Activated effector memory CD4-positive, alpha-beta T cell treated with anti-CD3 and anti-CD28 coated beads, Interleukin-2, amount 50 U/mL, for 16 hours (primary cell): ENCODE results near the gene RAB3B.
A peak's percentile ranks its signal among the peaks of the same experiment; 100 is the strongest.
"Not testable (repeated sequence)": the region's sequence is repeated elsewhere in the genome, so short reads cannot be mapped to it uniquely, and the experiment has no call there.

ENCODE experiments used
- DNase-seq: peaks from one replicate; pipeline ENCODE4 v3.0.0-alpha.2; 2020

The RAB3B gene, protein sequence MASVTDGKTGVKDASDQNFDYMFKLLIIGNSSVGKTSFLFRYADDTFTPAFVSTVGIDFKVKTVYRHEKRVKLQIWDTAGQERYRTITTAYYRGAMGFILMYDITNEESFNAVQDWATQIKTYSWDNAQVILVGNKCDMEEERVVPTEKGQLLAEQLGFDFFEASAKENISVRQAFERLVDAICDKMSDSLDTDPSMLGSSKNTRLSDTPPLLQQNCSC

GRCh38 chr1:51990478-51990965 lies at the start of gene RAB3B:
TSS of gene RAB3B (minus strand) at chr1:51990700. CDS start at chr1:51977117, 13,583 bp downstream.
- peak; percentile 92 for DNase-seq

DNA sequence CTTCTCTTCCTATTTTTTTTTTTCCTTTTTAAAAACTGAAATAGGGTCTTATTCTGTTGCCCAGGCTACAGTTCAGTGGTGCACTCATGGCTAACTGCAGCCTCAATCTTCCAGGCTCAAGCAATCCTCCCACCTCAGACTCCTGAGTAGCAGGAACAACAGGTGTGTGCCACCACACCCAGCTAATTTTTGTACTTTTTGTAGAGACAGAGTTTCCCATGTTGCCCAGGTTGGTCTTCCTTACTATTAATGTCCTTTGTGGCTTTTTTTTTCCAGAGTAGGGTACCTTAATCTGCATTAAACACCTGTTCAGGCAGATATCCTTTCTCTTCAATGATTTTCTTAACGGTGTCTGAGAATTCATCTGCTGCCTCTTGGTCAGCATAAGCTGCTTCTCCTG lies 47.4 kb upstream of the RAB3B start:
- no peak for DNase-seq

GRCh38 chr1:52037402-52037814 lies 46.9 kb upstream of the RAB3B start:
- no peak for DNase-seq

DNA sequence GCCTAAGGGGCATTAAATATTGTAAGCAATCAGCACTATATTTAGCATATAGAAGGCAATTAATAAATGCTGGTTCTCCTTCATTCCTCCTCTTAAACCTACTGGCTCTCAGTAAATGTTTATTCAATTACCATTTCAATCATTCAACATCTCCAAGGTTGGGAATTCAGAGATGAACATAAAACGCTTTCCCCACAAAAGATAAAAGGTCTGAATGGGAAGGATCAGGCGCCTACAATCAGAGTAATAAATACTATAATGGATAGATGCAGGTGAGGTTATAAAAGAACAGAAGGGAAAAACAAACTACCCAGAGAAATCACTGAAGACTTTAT lies 43.5 kb upstream of the RAB3B start:
- no peak for DNase-seq

- DNase-seq, result peak; percentile 94
These were observed 42.9 kb upstream of the RAB3B start, which contains the start of gene KTI12 for GRCh38 chr1:52033190-52034049. TSS of gene KTI12 (minus strand) at chr1:52033810. CDS start at chr1:52033761, 49 bp downstream.

GRCh38 chr1:52032785-52033131 lies 42.3 kb upstream of the RAB3B start:
- DNase-seq, result peak; percentile 64

- no peak for DNase-seq
These were observed 41.8 kb upstream of the RAB3B start for GRCh38 chr1:52032124-52032784.

DNA sequence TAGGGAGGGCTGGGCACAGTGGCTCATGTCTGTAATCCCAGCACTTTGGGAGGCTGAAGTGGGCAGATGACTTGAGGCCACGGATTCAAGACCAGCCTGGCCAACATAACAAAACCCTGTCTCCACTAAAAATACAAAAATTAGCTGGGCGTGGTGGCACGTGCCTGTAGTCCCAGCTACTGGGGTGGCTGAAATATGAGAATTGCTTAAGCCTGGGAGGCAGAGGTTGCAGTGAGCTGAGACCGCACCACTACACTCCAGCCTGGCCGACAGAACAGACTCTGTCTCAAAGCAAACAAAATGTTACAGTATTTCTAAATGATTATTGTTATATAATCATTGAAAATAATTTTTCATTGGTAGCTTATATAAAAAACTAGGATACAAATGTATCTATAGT lies 38.3 kb upstream of the RAB3B start:
- not testable (repeated sequence) for DNase-seq

DNA sequence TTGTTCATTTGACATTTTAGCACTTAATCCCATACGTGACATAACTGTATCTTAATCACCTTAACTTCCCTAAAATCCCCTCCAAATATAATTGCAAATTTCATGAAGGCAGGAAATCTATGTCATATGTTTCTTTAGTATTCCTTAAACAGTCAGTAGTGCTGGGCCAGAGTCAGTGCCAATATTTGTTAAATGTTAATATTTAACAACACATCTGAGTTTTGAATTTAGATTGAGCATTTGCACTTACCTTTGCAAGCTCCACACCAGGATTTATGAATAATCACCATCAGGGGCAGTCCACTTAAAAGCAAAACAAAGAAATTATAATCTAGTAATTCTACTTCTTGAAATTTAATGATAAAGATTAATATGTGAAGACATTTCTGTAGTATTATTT lies 37.8 kb upstream of the RAB3B start:
- no peak for DNase-seq

GRCh38 chr1:52026278-52026677 lies 35.8 kb upstream of the RAB3B start:
- no peak for DNase-seq

DNA sequence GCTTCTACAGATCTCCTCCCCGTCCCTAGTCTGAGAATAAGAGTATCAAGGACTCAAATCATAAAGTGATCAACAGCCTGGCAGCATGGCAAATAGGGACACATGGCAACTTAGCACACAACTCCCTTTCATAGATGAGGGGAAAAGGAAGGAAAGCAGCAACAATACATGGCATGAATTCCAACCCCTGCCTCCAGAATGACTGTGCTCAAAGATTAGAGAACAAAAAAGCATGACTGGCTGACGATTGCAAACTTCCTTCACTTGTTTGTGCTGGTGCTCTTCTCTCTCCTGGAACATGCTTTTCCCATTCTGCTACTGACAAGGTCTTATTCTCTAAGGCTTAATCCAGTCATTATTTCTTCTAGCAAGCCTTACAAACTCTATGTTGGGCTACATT lies 31.6 kb upstream of the RAB3B start:
- DNase-seq, result no peak

- DNase-seq, result no peak
These were observed 17.7 kb upstream of the RAB3B start for GRCh38 chr1:52008071-52008809.

GRCh38 chr1:52007215-52008002 lies 16.9 kb upstream of the RAB3B start:
- no peak for DNase-seq

DNA sequence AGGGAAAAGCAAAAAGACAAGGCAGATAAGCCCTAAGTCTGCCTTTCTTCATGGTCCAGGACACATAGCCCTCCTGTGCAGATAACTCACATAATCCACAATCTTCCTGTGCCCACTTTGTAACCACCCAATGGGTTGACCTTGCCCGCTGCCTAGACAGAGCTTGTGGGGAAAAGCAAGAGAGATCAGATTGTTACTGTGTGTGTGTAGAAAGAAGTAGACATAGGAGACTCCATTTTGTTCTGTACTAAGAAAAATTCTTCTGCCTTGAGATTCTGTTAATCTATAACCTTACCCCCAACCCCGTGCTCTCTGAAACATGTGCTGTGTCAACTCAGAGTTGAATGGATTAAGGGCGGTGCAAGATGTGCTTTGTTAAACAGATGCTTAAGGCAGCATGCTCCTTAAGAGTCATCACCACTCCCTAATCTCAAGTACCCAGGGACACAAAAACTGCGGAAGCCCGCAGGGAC lies 15.6 kb upstream of the RAB3B start:
- DNase-seq, result not testable (repeated sequence)

DNA sequence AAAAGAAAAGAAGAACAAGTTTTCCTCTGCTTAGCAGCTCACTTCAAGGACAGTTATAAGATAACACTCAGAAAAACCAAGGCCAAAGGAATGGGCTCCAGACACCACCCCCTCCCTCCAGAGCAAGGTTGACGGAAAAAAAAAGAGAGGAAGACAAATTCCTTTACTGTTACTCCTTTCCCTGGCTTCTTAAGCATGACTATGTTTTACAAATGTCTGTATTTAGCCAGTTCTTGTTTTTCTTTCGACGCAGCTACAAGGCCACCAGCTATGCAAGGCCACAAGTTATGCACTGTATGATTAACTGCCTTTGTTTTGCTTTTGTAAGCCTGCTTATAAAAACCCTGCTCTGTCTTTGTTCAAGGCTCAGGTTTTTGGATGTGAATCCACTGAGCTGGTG lies 15.0 kb upstream of the RAB3B start:
- DNase-seq, result not testable (repeated sequence)

- no peak for DNase-seq
These were observed 13.4 kb upstream of the RAB3B start for GRCh38 chr1:52003877-52004276.

- no peak for DNase-seq
These were observed 11.8 kb upstream of the RAB3B start for GRCh38 chr1:52002038-52002917.

DNA sequence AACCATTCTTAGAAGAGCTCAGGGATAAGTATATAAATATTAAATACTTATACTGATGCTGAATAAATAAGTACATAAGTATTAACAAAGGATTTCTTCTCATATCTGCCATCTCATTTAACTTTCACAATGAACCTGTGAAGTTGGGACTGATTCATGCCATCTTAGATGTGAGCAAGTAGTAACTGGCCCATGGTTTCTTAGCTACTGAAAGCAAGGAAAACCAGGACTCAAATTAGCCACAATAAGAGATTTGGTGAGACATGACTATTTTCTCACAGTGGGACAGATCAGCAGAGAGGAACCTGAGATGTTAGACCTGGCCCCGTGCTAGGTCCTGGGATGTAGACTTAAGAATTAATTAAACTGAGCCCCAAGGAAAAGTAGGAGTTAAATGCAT lies 8.2 kb upstream of the RAB3B start:
- DNase-seq, result no peak

GRCh38 chr1:51997974-51998382 lies 7.5 kb upstream of the RAB3B start:
- no peak for DNase-seq

- DNase-seq, result no peak
These were observed 670 bp downstream of the RAB3B start for GRCh38 chr1:51989582-51990477.
